HUES6 (cell line): ENCODE data around the gene CDC27.
"Not testable (repeated sequence)": the region's sequence is repeated elsewhere in the genome, so short reads cannot be mapped to it uniquely, and the experiment has no call there.

Source experiments
- H3K27ac ChIP-seq: 2 replicates; pipeline ENCODE4 v1.7.0; 2013; ENCODE audit warnings: low read depth, mild to moderate bottlenecking, low read length, inconsistent platforms
- H3K27me3 ChIP-seq: 2 replicates; pipeline ENCODE4 v1.6.1; 2013; ENCODE audit warnings: low read length; ENCODE audit not compliant: control insufficient read depth, insufficient read depth
- H3K36me3 ChIP-seq: 2 replicates; pipeline ENCODE4 v1.6.1; 2013; ENCODE audit warnings: low read length; ENCODE audit not compliant: control insufficient read depth, insufficient read depth
- H3K4me1 ChIP-seq: 2 replicates; pipeline ENCODE4 v1.6.1; 2013; ENCODE audit warnings: low read length; ENCODE audit not compliant: control insufficient read depth, insufficient read depth
- H3K4me3 ChIP-seq: 2 replicates; pipeline ENCODE4 v1.5.1; 2013; ENCODE audit warnings: low read depth, low read length
- H3K9ac ChIP-seq: one replicate; pipeline ENCODE4 v1.6.1; 2013; ENCODE audit warnings: mild to moderate bottlenecking, low read length
- H3K9me3 ChIP-seq: 2 replicates; pipeline ENCODE4 v1.6.1; 2013; ENCODE audit warnings: low read depth, low read length; ENCODE audit not compliant: control insufficient read depth, insufficient read depth

The CDC27 gene

GRCh38 chr17:47172696-47173565 lies 16.2 kb downstream of the CDC27 start:
- H3K9ac ChIP-seq: no peak overlapping the region
- H3K4me3 ChIP-seq: no peak overlapping the region
- H3K36me3 ChIP-seq: peaks cover 46% of the 10 kb centered on the region
- H3K27ac ChIP-seq: no peak overlapping the region
- H3K9me3 ChIP-seq: no peaks in the 10 kb centered on the region
- no peaks in the 10 kb centered on the region for H3K27me3 ChIP-seq
- H3K4me1 ChIP-seq: peaks cover 10% of the 10 kb centered on the region; the same call in 1 of the 2 replicates

- no peaks in the 10 kb centered on the region for H3K4me1 ChIP-seq
- H3K9me3 ChIP-seq: no peaks in the 10 kb centered on the region
- H3K27ac ChIP-seq: no peak overlapping the region
- H3K27me3 ChIP-seq: no peaks in the 10 kb centered on the region
- H3K36me3 ChIP-seq: peaks cover 46% of the 10 kb centered on the region
- no peak overlapping the region for H3K4me3 ChIP-seq
- H3K9ac ChIP-seq: no peak overlapping the region
Measured at GRCh38 chr17:47170710-47171109, 18.4 kb downstream of the CDC27 start.

GRCh38 chr17:47168896-47169295 lies 20.2 kb downstream of the CDC27 start:
- not testable (repeated sequence) for H3K27me3 ChIP-seq, H3K27ac ChIP-seq, H3K9ac ChIP-seq, H3K9me3 ChIP-seq, H3K4me3 ChIP-seq, H3K4me1 ChIP-seq
- H3K36me3 ChIP-seq: peaks cover 52% of the 10 kb centered on the region

- not testable (repeated sequence) for H3K27me3 ChIP-seq, H3K27ac ChIP-seq, H3K4me3 ChIP-seq, H3K4me1 ChIP-seq, H3K9ac ChIP-seq, H3K9me3 ChIP-seq
- H3K36me3 ChIP-seq: peaks cover 59% of the 10 kb centered on the region
Measured at GRCh38 chr17:47166854-47167253, 22.2 kb downstream of the CDC27 start.

- H3K36me3 ChIP-seq: peaks cover 65% of the 10 kb centered on the region
- H3K9me3 ChIP-seq: no peaks in the 10 kb centered on the region
- H3K27me3 ChIP-seq: no peaks in the 10 kb centered on the region
- no peak overlapping the region for H3K9ac ChIP-seq
- H3K27ac ChIP-seq: no peak overlapping the region
- H3K4me1 ChIP-seq: no peaks in the 10 kb centered on the region
- no peak overlapping the region for H3K4me3 ChIP-seq
Measured at GRCh38 chr17:47165137-47165536, 24.0 kb downstream of the CDC27 start.

GRCh38 chr17:47164263-47164662 lies 24.8 kb downstream of the CDC27 start:
- Histone ChIP-seq H3K27ac (no peak overlapping the region), H3K9ac (no peak overlapping the region), H3K27me3 (no peaks in the 10 kb centered on the region), H3K9me3 (no peaks in the 10 kb centered on the region), H3K36me3 (peaks cover 66% of the 10 kb centered on the region), H3K4me1 (no peaks in the 10 kb centered on the region), H3K4me3 (no peak overlapping the region)

GRCh38 chr17:47162013-47162622 lies 27.0 kb downstream of the CDC27 start:
- H3K36me3 ChIP-seq: peaks cover 61% of the 10 kb centered on the region
- no peak overlapping the region for H3K27ac ChIP-seq
- H3K9ac ChIP-seq: no peak overlapping the region
- H3K27me3 ChIP-seq: no peaks in the 10 kb centered on the region
- no peak overlapping the region for H3K4me3 ChIP-seq
- H3K9me3 ChIP-seq: no peaks in the 10 kb centered on the region
- no peaks in the 10 kb centered on the region for H3K4me1 ChIP-seq

- H3K36me3 ChIP-seq: peaks cover 75% of the 10 kb centered on the region
- no peak overlapping the region for H3K9ac ChIP-seq
Measured at GRCh38 chr17:47159315-47159714, 29.8 kb downstream of the CDC27 start.

GRCh38 chr17:47145351-47145750 lies 43.7 kb downstream of the CDC27 start:
- no peaks in the 10 kb centered on the region for H3K9me3 ChIP-seq
- no peak overlapping the region for H3K9ac ChIP-seq
- H3K4me1 ChIP-seq: peaks cover 9% of the 10 kb centered on the region; the same call in 1 of the 2 replicates
- H3K27me3 ChIP-seq: no peaks in the 10 kb centered on the region
- no peak overlapping the region for H3K27ac ChIP-seq
- peaks cover 86% of the 10 kb centered on the region for H3K36me3 ChIP-seq
- H3K4me3 ChIP-seq: no peak overlapping the region

More at GRCh38 chr17:47159315-47159714, 29.8 kb downstream of the CDC27 start:
- no peaks in the 10 kb centered on the region for H3K27me3 ChIP-seq
- H3K9me3 ChIP-seq: no peaks in the 10 kb centered on the region
- H3K27ac ChIP-seq: no peak overlapping the region
- no peaks in the 10 kb centered on the region for H3K4me1 ChIP-seq
- H3K4me3 ChIP-seq: no peak overlapping the region

GRCh38 chr17:47135235-47135634 lies 53.9 kb downstream of the CDC27 start:
- Histone ChIP-seq H3K9me3 (no peaks in the 10 kb centered on the region), H3K4me1 (no peaks in the 10 kb centered on the region), H3K9ac (no peak overlapping the region), H3K36me3 (peaks cover 64% of the 10 kb centered on the region), H3K27me3 (no peaks in the 10 kb centered on the region), H3K27ac (no peak overlapping the region), H3K4me3 (no peak overlapping the region)

GRCh38 chr17:47134354-47134753 lies 54.7 kb downstream of the CDC27 start:
- H3K4me1 ChIP-seq, H3K9ac ChIP-seq, H3K4me3 ChIP-seq, H3K27ac ChIP-seq, H3K9me3 ChIP-seq, H3K27me3 ChIP-seq: not testable (repeated sequence)
- H3K36me3 ChIP-seq: peaks cover 60% of the 10 kb centered on the region
